WI38 (cell line): ENCODE measurements around the gene C17orf67.
A peak's percentile ranks its signal among the peaks of the same experiment; 100 is the strongest.

Experiments used
- H3K4me3 ChIP-seq: 2 replicates; pipeline ENCODE4 v1.5.1; 2011; ENCODE audit warnings: low read depth, mild to moderate bottlenecking, control low read depth, low read length
- CTCF ChIP-seq: IDR thresholded peaks from 2 replicates; pipeline ENCODE4 v1.5.1; 2012; ENCODE audit warnings: low read depth, mild to moderate bottlenecking, control low read depth, low read length

C17orf67 gene

GRCh38 chr17:56824503-56824902, 9.2 kb downstream of the C17orf67 start:
- TF ChIP-seq CTCF, result no peak
- H3K4me3 ChIP-seq, result no peak overlapping the region

- TF ChIP-seq CTCF, result no peak
- no peak overlapping the region for H3K4me3 ChIP-seq
These were observed 9.9 kb downstream of the C17orf67 start for GRCh38 chr17:56823848-56824247.

- TF ChIP-seq CTCF, result no peak
- H3K4me3 ChIP-seq, result no peak overlapping the region
These were observed 11.0 kb downstream of the C17orf67 start for GRCh38 chr17:56822725-56823124.

- TF ChIP-seq CTCF, result no peak
- H3K4me3 ChIP-seq, result no peak overlapping the region
These were observed 11.7 kb downstream of the C17orf67 start for GRCh38 chr17:56821847-56822534.

- no peak overlapping the region for H3K4me3 ChIP-seq
- TF ChIP-seq CTCF, result no peak
These were observed 13.5 kb downstream of the C17orf67 start for GRCh38 chr17:56820207-56820606.

GRCh38 chr17:56819431-56820145, 14.1 kb downstream of the C17orf67 start:
- H3K4me3 ChIP-seq, result no peak overlapping the region
- peak; percentile 74 for TF ChIP-seq CTCF

- no peak overlapping the region for H3K4me3 ChIP-seq
- TF ChIP-seq CTCF, result no peak
These were observed 14.7 kb downstream of the C17orf67 start for GRCh38 chr17:56819030-56819429.
